Placental epithelial cell (primary cell): ENCODE measurements around the gene DCAF17. TPM values are rescaled to one million over a fixed set of nuclear protein-coding genes. Genes with fewer than 3 reads are reported as not detected.

Experiments used
- small RNA-seq: library from RNA; depleted of rRNA; stranded (forward); fragments of <200 nt; gene quantifications from one replicate; pipeline ENCODE3, GENCODE V24; 2012
- total RNA-seq: library from RNA; depleted of rRNA; stranded (reverse); fragments of >200 nt; gene quantifications from 2 replicates; pipeline ENCODE4 v1.2.3, GENCODE V29; 2012

The DCAF17 gene, protein sequence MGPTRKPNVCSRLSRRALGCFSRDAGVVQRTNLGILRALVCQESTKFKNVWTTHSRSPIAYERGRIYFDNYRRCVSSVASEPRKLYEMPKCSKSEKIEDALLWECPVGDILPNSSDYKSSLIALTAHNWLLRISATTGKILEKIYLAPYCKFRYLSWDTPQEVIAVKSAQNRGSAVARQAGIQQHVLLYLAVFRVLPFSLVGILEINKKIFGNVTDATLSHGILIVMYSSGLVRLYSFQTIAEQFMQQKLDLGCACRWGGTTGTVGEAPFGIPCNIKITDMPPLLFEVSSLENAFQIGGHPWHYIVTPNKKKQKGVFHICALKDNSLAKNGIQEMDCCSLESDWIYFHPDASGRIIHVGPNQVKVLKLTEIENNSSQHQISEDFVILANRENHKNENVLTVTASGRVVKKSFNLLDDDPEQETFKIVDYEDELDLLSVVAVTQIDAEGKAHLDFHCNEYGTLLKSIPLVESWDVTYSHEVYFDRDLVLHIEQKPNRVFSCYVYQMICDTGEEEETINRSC
- 21.2 and 30.9 TPM in 2 replicates for total RNA-seq

DNA sequence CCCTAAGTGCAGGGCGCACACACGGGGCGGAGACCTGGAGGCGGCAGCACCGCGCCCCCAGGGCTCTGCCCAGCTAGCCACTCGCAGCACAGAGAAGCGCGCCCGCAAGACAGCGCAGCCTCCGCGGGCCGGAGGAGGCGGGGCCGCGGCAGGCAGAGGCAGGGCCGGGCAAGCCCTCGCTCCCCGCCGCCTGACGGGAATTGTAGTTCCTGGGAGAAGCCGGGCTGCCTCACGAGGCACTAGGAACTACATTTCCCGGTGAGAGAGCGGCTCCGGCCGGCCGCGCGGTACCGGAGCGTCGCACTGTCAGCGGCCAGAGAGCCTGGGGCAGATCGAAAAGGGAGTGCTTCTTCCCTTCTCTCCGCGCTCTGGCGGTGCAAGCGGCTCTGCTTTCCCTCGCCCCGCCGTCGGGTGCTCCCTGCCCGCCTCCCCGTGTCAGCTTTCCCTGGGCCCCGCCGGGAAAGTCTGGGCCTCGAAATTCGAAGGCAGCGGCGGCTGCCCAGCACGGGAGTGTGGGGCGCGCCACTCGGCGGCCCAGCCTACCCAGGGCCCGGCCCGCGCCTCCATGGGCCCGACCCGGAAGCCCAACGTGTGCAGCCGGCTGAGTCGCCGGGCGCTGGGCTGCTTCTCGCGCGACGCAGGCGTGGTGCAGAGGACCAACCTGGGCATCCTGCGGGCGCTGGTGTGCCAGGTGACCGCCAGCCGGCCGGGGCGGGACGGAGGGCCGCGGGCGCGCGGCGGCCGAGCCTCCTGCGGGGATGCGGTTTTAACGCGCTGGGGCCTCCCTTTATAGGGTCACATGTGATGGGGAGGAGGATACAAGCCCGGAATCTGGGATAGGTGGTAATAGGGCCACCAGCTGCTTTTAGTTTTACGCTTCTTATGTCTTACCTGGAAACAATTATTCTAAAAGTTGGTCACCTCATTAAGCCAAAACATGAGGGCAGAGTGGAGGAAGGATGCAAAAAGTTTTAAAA lies at the start of gene DCAF17:
TSS of gene DCAF17 (plus strand) at position 214 of the 977 bp plus-strand sequence. CDS start at position 566, 352 bp downstream.

DNA sequence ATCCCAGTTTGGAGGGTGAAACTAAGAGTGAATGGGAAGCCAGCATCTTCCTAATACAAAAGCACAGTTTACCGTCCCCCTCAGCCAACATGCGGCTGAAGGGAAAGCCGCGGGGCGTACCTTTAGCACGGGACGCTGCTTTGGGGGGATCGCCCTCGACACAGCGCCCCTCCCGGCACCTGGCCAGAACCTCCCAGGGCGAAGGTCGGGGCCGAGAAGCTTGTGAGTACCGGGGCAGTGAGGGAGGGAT lies 338 bp upstream of the DCAF17 start, which contains the start of gene METTL8:
TSS of gene METTL8 (minus strand) at position 228 of the 250 bp plus-strand sequence. CDS start 41,805 bp downstream, outside the sequence.

DNA sequence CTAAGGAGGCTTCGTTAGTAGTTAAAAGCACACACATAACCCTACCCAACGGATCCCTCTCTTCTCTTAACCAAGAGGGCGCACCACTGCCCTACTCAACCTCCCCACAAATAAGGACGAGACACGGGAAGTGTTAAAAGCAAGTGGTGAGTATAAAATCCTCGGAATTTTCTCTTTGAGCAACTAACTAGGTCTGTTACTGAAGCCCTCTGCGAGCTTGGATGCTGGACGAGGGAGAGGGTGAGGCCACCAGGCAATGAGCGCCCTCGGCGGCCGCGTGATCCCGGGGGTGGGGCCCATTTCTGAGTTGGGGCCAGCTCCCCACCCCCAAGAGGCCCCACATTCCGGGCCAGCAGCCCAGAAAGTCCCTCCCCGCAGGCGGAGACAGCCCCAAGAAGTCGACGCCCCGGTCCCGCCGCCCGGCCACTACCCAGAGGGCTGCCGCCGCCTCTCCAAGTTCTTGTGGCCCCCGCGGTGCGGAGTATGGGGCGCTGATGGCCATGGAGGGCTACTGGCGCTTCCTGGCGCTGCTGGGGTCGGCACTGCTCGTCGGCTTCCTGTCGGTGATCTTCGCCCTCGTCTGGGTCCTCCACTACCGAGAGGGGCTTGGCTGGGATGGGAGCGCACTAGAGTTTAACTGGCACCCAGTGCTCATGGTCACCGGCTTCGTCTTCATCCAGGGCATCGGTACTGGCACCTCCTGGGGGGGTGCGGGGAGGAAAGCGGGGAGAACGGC lies 88.2 kb downstream of the DCAF17 start, which contains the start of gene CYBRD1:
TSS of gene CYBRD1 (plus strand) at position 423 of the 736 bp plus-strand sequence. CDS start at position 495, 72 bp downstream.

Small RNA genes within 50 kb of the gene (small RNA-seq; reads per million reads assigned to genes)
- not detected for gene AC007969.2

Other genes with a start within 250 kb of the DCAF17 start
- gene METTL8, start 236 bp upstream of the DCAF17 start, total RNA-seq: 9.4 and 19.4 TPM in 2 replicates
- gene CYBRD1, start 88.2 kb downstream of the DCAF17 start, total RNA-seq: 15.8 and 44.4 TPM in 2 replicates